Prostate gland (tissue), 2 donors: ENCODE results near the gene NOP53. TPM values are rescaled to one million over a fixed set of nuclear protein-coding genes. Genes with fewer than 3 reads are reported as not detected.

Experiments used
- DNase-seq: peaks from one replicate; pipeline ENCODE4 v3.0.0-alpha.2; 2019; ENCODE audit warnings: low spot score
- H3K27ac ChIP-seq, 2 donors: fragments of 200-600 bp; sonication (generic); 2 replicates each; pipeline ENCODE4 v1.5.1; 2017 to 2019
- H3K27me3 ChIP-seq: fragments of 200-600 bp; sonication (generic); replicated peaks from 2 replicates; pipeline ENCODE4 v1.5.1; 2019; ENCODE audit not compliant: insufficient read depth
- H3K36me3 ChIP-seq, 2 donors: fragments of 200-600 bp; sonication (generic); 1 replicate in 1 of 2; 2 replicates in 1 of 2; pipeline versions ENCODE4 v1.5.1 to v1.8.1; 2017 to 2019
- H3K4me1 ChIP-seq: fragments of 200-600 bp; sonication (generic); replicated peaks from 2 replicates; pipeline ENCODE4 v1.5.1; 2019
- H3K4me3 ChIP-seq, 2 donors: fragments of 200-600 bp; sonication (generic); 2 replicates each; pipeline ENCODE4 v1.5.1; 2017 to 2019
- H3K9me3 ChIP-seq: fragments of 200-600 bp; sonication (generic); 2 replicates; pipeline ENCODE4 v1.5.1; 2017
- CTCF ChIP-seq, 4 experiments: fragments of 200-600 bp in 2 of 4; fragments of 450-650 bp in 2 of 4; sonication (generic) in 2 of 4; IDR thresholded peaks; 1 replicate in 3 of 4; 2 replicates in 1 of 4; pipeline ENCODE4 v1.5.1; 2016 to 2019; ENCODE audit warnings: antibody characterized with exemption in 4 of 4, mild to moderate bottlenecking in 2 of 4, moderate library complexity in 2 of 4
- POLR2A ChIP-seq: fragments of 450-650 bp; IDR thresholded peaks from one replicate; pipeline ENCODE4 v1.6.1; 2016; ENCODE audit warnings: antibody characterized with exemption, mild to moderate bottlenecking
- POLR2AphosphoS5 ChIP-seq: sonication (generic); formaldehyde crosslinking; IDR thresholded peaks from one replicate; pipeline ENCODE4 v1.6.1; 2017; ENCODE audit warnings: antibody characterized with exemption
- WGBS: methylation state at CpG from one replicate; pipeline ENCODE4 v1.1.5; 2018; 5-methylcytosine and 5-hydroxymethylcytosine counted together
- intact Hi-C: fragments of 100-400 bp; cut with DNase I; formaldehyde crosslinking; loops from one replicate; pipeline ENCODE4 v1.14.2; 2022
- total RNA-seq, 2 donors: library from RNA; depleted of rRNA; stranded (reverse); fragments of >200 nt; gene quantifications; one replicate each; pipeline ENCODE4 v1.1.0, GENCODE V29; 2016

Gene NOP53
- total RNA-seq, 2 donors from 2014 or later = 465 to 586 TPM

- no peak for DNase-seq
- Histone ChIP-seq H3K9me3 (no peaks in the 10 kb centered on the region), H3K36me3 (peaks cover 7 to 28% of the 10 kb centered on the region in 2 donors), H3K27ac (no peak overlapping the region), H3K4me3 (no peak overlapping the region), H3K27me3 (no peaks in the 10 kb centered on the region), H3K4me1 (no peaks in the 10 kb centered on the region)
- WGBS = 90% methylated on average over 46 of the region's 46 CpGs
- intact Hi-C loops = loop anchor here (2.0 to 5.0 kb wide), 4 partner anchors 86 to 262 kb away; no protein-coding TSS in a partner anchor
- no peak for TF ChIP-seq POLR2A
- TF ChIP-seq CTCF (IDR thresholded peaks at IDR 0.05) = no peak
- no peak for TF ChIP-seq POLR2AphosphoS5
Measured at GRCh38 chr19:47698631-47699359, 46.6 kb upstream of the NOP53 start.

- peaks cover 7 to 28% of the 10 kb centered on the region in 2 donors for H3K36me3 ChIP-seq
- intact Hi-C loops = loop anchor here (2.0 to 5.0 kb wide), 4 partner anchors 87 to 263 kb away; no protein-coding TSS in a partner anchor
- H3K27ac ChIP-seq = no peak overlapping the region
- DNase-seq = no peak
- no peaks in the 10 kb centered on the region for H3K4me1 ChIP-seq
- no peaks in the 10 kb centered on the region for H3K27me3 ChIP-seq
- TF ChIP-seq POLR2AphosphoS5 (no peak), CTCF (IDR thresholded peaks at IDR 0.05) (peak; percentile 47 to 72 (median 58)), POLR2A (no peak)
- H3K9me3 ChIP-seq = no peaks in the 10 kb centered on the region
- no peak overlapping the region for H3K4me3 ChIP-seq
- 52% methylated on average over 9 of the region's 9 CpGs for WGBS
Measured at GRCh38 chr19:47699360-47699917, 45.9 kb upstream of the NOP53 start.

GRCh38 chr19:47700934-47701716 is 44.2 kb upstream of the NOP53 start:
- Histone ChIP-seq H3K27ac (no peak overlapping the region), H3K4me3 (no peak overlapping the region), H3K9me3 (no peaks in the 10 kb centered on the region), H3K27me3 (no peaks in the 10 kb centered on the region), H3K4me1 (no peaks in the 10 kb centered on the region), H3K36me3 (peaks cover 7 to 28% of the 10 kb centered on the region in 2 donors)
- intact Hi-C loops = loop anchor here (10.0 kb wide), 1 partner anchor 406 kb away; no protein-coding TSS in a partner anchor
- 91% methylated on average over 43 of the region's 43 CpGs for WGBS
- TF ChIP-seq POLR2AphosphoS5 = no peak
- TF ChIP-seq CTCF (IDR thresholded peaks at IDR 0.05) = no peak
- TF ChIP-seq POLR2A = no peak
- no peak for DNase-seq

- Histone ChIP-seq H3K4me3 (no peak overlapping the region), H3K4me1 (no peaks in the 10 kb centered on the region), H3K36me3 (peaks cover 7 to 28% of the 10 kb centered on the region in 2 donors), H3K27ac (no peak overlapping the region), H3K27me3 (no peaks in the 10 kb centered on the region), H3K9me3 (no peaks in the 10 kb centered on the region)
- 92% methylated on average over 81 of the region's 91 CpGs for WGBS
- no peak for DNase-seq
- TF ChIP-seq CTCF (IDR thresholded peaks at IDR 0.05) = no peak
- intact Hi-C loops = loop anchor here (10.0 kb wide), 1 partner anchor 407 kb away; no protein-coding TSS in a partner anchor
Measured at GRCh38 chr19:47701717-47702552, 43.4 kb upstream of the NOP53 start.
